HG03108 (cell line): ENCODE measurements around the gene VEGFA.
A peak's percentile ranks its signal among the peaks of the same experiment; 100 is the strongest.

Source experiments
- ATAC-seq: cut with Tn5 transposase; IDR thresholded peaks from one replicate; pipeline ENCODE4 v1.9.1; 2021; ENCODE audit warnings: moderate library complexity; ENCODE audit not compliant: unreplicated experiment

VEGFA gene

DNA sequence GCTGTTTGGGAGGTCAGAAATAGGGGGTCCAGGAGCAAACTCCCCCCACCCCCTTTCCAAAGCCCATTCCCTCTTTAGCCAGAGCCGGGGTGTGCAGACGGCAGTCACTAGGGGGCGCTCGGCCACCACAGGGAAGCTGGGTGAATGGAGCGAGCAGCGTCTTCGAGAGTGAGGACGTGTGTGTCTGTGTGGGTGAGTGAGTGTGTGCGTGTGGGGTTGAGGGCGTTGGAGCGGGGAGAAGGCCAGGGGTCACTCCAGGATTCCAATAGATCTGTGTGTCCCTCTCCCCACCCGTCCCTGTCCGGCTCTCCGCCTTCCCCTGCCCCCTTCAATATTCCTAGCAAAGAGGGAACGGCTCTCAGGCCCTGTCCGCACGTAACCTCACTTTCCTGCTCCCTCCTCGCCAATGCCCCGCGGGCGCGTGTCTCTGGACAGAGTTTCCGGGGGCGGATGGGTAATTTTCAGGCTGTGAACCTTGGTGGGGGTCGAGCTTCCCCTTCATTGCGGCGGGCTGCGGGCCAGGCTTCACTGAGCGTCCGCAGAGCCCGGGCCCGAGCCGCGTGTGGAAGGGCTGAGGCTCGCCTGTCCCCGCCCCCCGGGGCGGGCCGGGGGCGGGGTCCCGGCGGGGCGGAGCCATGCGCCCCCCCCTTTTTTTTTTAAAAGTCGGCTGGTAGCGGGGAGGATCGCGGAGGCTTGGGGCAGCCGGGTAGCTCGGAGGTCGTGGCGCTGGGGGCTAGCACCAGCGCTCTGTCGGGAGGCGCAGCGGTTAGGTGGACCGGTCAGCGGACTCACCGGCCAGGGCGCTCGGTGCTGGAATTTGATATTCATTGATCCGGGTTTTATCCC lies at the start of gene VEGFA:
Gene VEGFA (plus strand): TSS at position 686 of the 846 bp plus-strand sequence.
- peak; percentile 45 for ATAC-seq

DNA sequence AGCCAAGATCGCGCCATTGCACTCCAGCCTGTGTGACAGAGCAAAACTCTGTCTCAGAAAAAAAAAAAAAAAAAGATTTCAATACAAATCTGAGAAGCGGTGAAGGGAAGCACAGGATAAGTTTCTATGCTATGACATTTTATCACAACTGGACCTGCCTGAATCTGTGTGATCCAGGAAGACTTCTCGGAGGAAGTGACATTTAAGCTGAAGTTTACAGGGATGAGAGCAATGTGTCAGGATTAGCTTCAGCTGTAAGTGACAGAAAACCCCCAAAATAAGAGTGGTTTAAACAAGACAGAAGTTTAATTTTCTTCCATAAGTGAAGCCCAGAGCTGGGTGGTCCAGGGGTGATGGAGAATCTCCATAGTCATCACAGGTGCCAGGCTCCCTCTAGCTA lies 49.0 kb upstream of the VEGFA start:
- no peak for ATAC-seq

DNA sequence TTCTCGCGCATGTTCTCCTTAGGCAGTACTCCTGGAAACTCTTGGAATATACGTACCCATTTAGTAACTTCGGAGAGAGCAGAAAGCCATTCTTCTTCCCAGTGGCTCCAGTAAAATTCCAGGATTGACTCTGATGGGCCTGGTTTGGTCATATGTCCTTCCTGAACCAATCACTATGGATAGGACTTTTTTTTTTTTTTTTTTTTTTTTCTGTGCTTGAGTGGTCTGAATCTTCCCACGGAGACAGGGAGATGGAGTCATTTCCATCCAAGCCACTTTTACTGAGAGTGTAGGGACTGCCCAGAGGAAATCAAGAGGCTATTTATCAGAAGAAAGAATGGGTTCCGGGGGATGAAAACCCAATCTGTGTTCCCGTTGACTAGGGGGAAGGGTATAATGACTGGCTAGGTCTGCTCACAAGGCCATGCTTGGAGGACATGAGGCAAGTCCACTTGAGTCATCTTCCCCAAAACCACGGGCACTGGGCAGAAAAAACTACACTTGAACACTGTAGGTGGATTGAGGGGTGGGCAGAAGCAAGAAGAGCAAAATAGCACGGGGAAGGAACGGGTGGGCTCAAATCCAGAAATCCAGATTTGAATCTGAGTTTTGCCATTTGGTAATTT lies 47.0 kb upstream of the VEGFA start:
- no peak for ATAC-seq

DNA sequence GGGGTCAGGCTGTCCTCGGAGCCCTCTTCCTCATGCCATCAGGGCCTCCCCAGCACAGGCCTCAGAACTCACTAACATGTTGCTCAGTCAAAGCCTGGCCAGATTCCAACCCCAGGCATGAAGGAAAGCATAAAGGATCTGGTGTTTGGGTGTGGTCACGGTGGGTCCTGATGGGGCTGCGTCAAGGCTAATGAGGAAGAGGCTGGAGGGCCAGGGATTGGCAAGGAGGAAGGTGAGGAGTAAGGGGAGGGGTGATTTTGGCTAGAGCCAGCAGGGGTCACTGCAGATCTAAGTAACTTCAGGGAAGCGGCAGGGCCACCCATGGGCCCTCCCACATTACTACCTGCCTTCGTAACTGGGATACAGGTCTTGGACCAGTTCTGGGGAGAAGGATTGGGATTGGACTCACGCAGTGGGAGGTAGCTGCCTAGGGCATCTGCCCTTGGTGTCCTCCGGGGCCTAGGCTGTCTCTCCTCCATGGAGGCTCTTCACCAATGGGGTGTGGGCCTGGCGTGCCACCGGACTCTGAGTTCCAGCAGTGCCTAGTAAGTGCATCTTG lies 46.2 kb upstream of the VEGFA start:
- ATAC-seq = peak; percentile 60

GRCh38 chr6:43724354-43724753 lies 45.7 kb upstream of the VEGFA start:
- ATAC-seq = no peak

- ATAC-seq = peak; percentile 68
Measured at GRCh38 chr6:43724914-43725642, 44.9 kb upstream of the VEGFA start.

DNA sequence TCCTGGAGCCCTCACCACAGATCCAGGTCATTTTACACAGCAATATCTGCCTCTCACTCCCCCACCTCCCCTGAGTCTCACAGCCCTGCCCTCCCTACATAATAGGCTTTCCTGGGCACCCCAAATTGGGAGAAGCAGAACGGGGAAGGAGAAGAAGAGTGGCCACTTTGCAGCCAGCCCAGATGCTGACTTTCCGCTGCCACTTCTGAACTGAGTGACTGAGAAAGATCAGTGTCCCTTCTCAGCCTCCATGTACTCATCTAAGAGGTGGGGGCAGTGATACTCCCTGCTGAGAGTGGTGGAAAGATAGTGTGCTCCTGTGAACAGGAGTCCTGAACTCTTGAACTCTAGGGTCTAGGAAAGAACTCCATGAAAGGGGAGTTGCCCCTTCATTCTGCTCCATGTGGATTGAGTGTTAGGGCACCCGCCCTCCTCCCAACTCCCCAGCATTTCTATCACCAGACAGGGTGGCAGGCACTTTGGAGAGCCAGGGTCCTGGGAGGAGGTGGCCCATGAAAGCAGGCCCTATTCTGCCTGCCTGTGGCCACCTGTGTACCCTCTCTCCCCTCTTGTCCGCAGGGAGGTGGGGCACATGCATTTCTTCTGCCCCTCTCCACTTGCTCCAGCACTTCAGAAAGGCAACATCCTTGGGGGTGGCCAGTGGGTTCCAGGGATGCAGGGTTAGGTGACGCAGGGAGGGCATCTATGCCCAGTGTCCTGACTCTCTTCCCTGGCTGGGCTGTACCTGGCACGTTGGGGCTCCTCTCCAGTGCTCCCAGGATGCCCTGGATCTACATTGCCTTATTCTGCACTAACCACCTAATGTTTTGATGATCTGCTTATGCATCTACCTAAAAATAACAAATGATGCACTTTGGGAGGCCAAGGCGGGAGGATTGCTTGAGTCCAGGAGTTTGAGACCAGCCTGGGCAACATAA lies 44.1 kb upstream of the VEGFA start:
- no peak for ATAC-seq

GRCh38 chr6:43727634-43728033 lies 42.4 kb upstream of the VEGFA start:
- ATAC-seq = no peak

DNA sequence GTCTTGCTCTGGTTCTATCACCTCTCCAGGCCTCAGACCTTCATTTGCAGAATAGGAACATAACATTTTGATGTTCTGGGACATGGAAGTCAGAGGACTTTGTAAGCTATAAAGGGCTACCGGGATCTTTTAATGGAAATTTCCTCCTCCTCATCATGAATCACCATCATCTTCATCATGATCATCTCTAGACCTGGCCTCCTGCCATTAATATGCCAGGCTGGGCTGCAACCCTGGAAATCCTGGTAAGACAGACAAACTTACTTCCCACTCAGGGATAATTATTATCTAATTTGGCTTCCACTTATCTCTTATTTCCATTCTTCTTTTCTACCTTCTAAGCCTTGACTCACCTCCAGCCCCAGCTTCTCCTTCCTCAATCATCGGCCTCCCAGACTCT lies 41.4 kb upstream of the VEGFA start:
- no peak for ATAC-seq

DNA sequence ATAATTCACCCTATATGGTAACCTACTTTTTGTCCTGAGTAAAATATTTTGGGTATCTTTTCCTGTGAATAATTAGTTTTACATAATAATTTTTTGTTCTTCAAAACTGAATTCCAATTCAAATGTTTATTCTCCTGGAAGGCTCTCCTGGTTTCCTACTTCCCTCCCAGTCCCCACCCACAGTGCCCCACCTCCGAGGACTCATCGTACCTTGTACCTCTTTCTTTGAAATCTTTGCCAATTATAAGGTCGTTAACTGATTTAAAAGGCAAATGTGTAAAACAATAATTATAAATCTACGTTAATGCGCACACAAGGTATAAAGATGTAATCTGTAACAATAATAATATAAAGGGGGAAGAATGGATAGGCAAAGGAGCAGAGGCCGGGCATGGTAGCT lies 40.5 kb upstream of the VEGFA start:
- ATAC-seq = no peak

DNA sequence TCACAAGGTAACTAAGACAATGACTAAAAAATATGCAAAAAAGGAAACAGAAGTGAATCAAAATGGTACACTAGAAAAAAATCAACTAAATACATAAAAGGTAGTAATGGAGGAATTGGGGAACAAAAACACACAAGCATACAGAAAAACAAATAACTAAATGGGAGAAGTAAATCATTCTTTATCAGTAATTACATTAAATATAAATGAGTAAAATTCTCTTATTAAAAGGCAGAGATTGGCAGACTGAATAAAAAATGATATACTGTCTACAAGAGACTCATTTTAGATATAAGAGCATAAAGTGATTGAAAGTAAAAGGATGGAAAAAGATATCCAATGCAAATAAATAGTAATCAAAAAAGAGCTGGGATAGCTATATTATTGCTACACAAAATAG lies 39.4 kb upstream of the VEGFA start:
- ATAC-seq = no peak

DNA sequence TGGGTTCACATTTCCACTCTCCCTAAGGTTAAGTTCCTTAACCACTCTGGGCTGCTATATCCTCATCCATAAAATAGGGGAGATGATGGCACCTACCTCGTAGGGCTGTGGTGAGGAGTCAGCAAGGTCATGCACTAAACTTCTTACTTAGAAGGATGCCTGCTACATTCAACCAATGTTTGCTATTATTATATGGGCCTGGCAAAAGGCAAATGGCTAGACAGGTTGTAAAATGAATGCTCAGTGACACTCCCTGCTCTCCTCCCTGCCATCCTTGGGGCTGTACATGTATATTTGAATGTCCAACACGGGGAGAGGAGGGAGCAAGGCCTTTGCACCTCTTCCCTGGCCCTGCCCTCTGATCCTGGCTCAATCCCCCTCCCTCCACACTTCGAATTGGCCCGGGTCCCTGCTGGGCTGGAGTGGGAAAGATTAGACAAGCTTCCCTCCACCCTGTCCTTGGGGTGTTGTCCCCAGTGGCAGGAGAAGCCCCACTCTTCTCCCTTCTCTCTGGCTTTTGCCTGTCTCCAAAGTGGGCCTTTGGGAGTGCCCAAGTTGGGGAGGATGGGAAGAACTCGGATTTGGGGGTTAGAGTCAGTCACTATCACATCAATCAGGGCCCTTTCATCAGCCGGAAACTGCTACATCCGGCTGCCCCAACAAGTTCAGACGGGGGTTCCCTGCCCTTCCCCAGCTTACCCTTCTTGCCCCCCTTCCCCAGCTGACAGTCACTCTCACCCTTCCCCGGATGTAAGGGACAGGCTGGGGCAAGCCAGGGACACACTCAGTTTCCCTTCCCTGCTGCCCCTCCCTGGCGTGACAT lies 36.3 kb upstream of the VEGFA start:
- ATAC-seq = peak; percentile 68

- no peak for ATAC-seq
Measured at GRCh38 chr6:43734294-43734665, 35.7 kb upstream of the VEGFA start.

DNA sequence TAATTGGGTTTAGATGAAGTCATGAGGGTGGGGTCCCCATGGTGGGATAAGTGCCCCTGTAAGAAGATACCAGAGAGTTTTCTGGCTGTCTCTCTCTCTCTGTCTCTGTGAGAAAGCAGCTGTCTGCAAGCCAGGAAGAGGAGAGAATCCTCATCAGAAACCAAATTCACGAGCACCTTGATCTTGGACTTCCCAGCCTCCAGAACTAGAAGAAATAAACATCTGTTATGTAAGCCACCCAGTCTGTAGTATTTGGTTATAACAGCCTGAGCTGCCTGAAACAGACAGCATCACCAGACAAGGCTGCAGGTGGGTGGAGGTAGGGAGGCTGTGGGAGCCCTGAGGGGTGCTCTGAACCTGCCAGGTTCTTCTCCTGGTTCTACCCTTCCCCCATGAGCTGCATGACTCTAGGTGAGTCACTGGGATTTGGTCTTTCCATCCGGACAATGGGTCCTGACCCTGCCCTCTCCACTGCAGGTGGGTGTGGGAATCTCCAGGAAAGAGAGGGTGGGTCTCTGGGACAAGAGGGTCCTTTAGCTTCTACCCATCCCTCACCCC lies 34.3 kb upstream of the VEGFA start:
- no peak for ATAC-seq

DNA sequence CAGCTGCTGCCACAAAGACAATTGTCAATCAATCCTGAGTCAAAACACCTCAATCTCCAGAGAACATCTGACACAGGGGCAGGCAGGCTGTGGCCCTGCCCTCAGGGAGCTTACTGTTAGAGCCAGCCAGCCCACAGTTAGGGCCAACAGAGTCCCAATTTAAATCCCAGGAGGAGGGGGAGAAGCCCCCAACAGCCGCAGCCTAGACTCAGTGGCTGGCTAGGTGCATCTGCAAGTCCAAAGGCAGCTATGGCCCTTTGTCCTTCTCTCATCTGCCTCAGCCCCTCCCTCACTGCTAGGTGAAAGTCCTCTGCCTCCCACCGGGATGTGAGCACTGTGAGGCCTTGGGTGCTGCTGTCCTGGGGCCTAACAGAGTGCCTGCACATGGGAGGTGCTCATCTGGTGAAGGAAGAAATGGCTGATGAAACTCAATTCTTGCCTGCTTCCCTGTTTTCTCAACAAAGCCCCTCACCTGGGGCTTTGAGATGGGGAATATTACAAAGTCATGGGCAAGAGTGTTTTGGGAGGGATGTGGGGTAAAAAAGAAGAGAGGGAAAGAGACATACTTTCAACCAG lies 33.7 kb upstream of the VEGFA start:
- no peak for ATAC-seq

DNA sequence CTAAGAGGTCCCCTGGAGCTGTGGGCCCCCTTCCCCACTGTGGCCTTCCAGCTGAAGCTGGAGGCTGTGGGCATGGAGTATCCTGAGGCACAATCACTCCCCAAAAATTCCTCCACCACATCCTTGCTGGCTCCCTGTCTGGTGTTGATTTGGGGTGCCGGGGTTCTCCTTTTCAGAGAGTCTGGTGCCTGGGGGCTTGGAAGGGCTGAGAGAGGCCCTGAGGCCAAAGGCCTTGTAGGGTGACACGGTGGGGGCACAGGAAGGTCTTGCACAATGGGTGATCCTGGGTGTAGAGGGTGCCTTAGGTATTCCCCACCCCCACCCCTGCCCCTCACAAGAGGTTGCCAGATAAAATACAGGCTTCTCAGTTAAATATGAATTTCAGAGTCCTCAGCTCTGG lies 33.2 kb upstream of the VEGFA start:
- ATAC-seq = no peak

- no peak for ATAC-seq
Measured at GRCh38 chr6:43737272-43738081, 32.5 kb upstream of the VEGFA start.

GRCh38 chr6:43738267-43738676 lies 31.7 kb upstream of the VEGFA start:
- no peak for ATAC-seq
